Trophoblast cell (in vitro differentiated cells and primary cell): ENCODE results near the gene TNFAIP3.

Source experiments
- DNase-seq, 2 donors: peaks; one replicate each; pipeline ENCODE4 v3.0.0-alpha.2; 2016
- H2AFZ ChIP-seq: 2 replicates; pipeline ENCODE4 v1.6.1; 2013; ENCODE audit warnings: low read length, moderate library complexity, mild to moderate bottlenecking; ENCODE audit not compliant: insufficient read depth, poor library complexity
- H2AK5ac ChIP-seq: 2 replicates; pipeline ENCODE4 v1.6.1; 2013; ENCODE audit warnings: mild to moderate bottlenecking, low read length
- H2BK120ac ChIP-seq: 2 replicates; pipeline ENCODE4 v1.6.1; 2013; ENCODE audit warnings: low read length, mild to moderate bottlenecking, moderate library complexity; ENCODE audit not compliant: insufficient read depth, poor library complexity
- H2BK12ac ChIP-seq: 2 replicates; pipeline ENCODE4 v1.6.1; 2013; ENCODE audit warnings: mild to moderate bottlenecking, low read length, moderate library complexity
- H2BK5ac ChIP-seq: 2 replicates; pipeline ENCODE4 v1.6.1; 2013; ENCODE audit warnings: low read length, low read depth, moderate library complexity, mild to moderate bottlenecking; ENCODE audit not compliant: poor library complexity
- H3K14ac ChIP-seq: 2 replicates; pipeline ENCODE4 v1.6.1; 2013; ENCODE audit warnings: mild to moderate bottlenecking, low read length
- H3K18ac ChIP-seq: 2 replicates; pipeline ENCODE4 v1.6.1; 2013; ENCODE audit warnings: mild to moderate bottlenecking, low read length
- H3K23ac ChIP-seq: 2 replicates; pipeline ENCODE4 v1.6.1; 2013; ENCODE audit warnings: low read length
- H3K27ac ChIP-seq: 2 replicates; pipeline ENCODE4 v1.5.1; 2013; ENCODE audit warnings: low read depth, mild to moderate bottlenecking, inconsistent platforms, low read length, moderate library complexity
- H3K27me3 ChIP-seq: 2 replicates; pipeline ENCODE4 v1.6.1; 2013; ENCODE audit warnings: inconsistent platforms, mild to moderate bottlenecking, low read length, moderate library complexity; ENCODE audit not compliant: insufficient read depth
- H3K36me3 ChIP-seq, 2 experiments: 1 replicate in 1 of 2; 2 replicates in 1 of 2; pipeline ENCODE4 v1.6.1; 2013; ENCODE audit warnings: low read length in 2 of 2, mild to moderate bottlenecking in 2 of 2, moderate library complexity in 1 of 2; ENCODE audit not compliant: insufficient read depth in 2 of 2, control insufficient read depth in 1 of 2
- H3K4ac ChIP-seq: 2 replicates; pipeline ENCODE4 v1.6.1; 2013; ENCODE audit warnings: low read depth, mild to moderate bottlenecking, low read length, moderate library complexity
- H3K4me1 ChIP-seq, 2 experiments: 1 replicate in 1 of 2; 2 replicates in 1 of 2; pipeline ENCODE4 v1.6.1; 2013; ENCODE audit warnings: low read length in 2 of 2, mild to moderate bottlenecking in 2 of 2, moderate library complexity in 1 of 2; ENCODE audit not compliant: insufficient read depth in 2 of 2, control insufficient read depth in 1 of 2
- H3K4me2 ChIP-seq: 2 replicates; pipeline ENCODE4 v1.6.1; 2013; ENCODE audit warnings: inconsistent platforms, mild to moderate bottlenecking, low read length, moderate library complexity
- H3K4me3 ChIP-seq: 2 replicates; pipeline ENCODE4 v1.5.1; 2013; ENCODE audit warnings: mild to moderate bottlenecking, low read depth, low read length, inconsistent platforms
- H3K79me1 ChIP-seq: one replicate; pipeline ENCODE4 v1.6.1; 2013; ENCODE audit warnings: low read length
- H3K79me2 ChIP-seq: 2 replicates; pipeline ENCODE4 v1.6.1; 2013; ENCODE audit warnings: low read length, mild to moderate bottlenecking; ENCODE audit not compliant: control insufficient read depth, insufficient read depth, poor library complexity
- H3K9ac ChIP-seq: 2 replicates; pipeline ENCODE4 v1.6.1; 2013; ENCODE audit warnings: mild to moderate bottlenecking, low read length
- H3K9me3 ChIP-seq: 2 replicates; pipeline ENCODE4 v1.6.1; 2013; ENCODE audit warnings: low read depth, mild to moderate bottlenecking, control low read depth, inconsistent platforms, low read length; ENCODE audit not compliant: insufficient read depth
- H4K12ac ChIP-seq: 2 replicates; pipeline ENCODE4 v1.6.1; 2013; ENCODE audit warnings: low read depth, mild to moderate bottlenecking, low read length, moderate library complexity
- H4K8ac ChIP-seq: 2 replicates; pipeline ENCODE4 v1.6.1; 2013; ENCODE audit warnings: low read depth, mild to moderate bottlenecking, low read length, moderate library complexity
- H4K91ac ChIP-seq: one replicate; pipeline ENCODE4 v1.6.1; 2013; ENCODE audit warnings: low read depth, mild to moderate bottlenecking, low read length, moderate library complexity
- WGBS: extraction: QIAGEN DNeasy Blood & Tissue Kit; methylation state at CpG from one replicate; pipeline ENCODE4 v1.1.7; 2013; ENCODE audit warnings: missing lambda C conversion rate; ENCODE audit not compliant: insufficient read length, insufficient coverage; ENCODE audit errors: extremely low coverage; 5-methylcytosine and 5-hydroxymethylcytosine counted together

TNFAIP3 gene

DNA sequence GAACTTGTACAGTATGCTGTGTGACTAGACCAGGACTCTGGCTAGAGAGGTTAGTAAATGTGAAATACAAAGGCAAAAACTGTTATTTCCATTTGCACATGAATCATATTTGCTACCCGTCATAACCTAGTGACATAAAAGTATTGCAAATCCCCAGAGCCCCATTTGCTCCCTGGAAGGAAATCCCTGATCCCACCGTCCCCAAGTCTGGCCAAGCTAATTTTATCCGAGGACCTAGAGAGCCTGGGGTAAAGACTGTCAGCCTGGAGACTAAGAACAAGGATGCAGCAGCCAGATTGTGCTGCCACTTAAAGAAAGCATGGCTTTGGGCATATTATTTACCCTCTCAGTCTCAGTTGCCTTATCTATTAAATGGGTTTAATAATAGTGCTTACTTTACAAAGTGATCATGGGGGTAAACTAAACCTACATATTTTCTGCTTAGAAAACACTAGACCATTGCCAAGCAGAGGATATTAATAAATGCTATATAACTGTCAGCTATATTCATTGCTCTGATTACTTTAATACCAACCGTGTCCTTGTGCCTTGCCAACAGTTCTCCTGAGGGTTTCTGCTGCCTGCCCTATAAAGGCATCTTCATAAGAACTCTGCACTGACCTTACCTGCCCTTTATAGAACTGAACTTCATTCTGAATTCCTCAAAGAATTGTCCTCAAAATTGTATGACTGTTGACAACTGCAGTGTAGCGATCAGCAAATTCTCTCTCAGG is 16.9 kb upstream of the TNFAIP3 start:
- Histone ChIP-seq H3K14ac (no peak overlapping the region), H2BK120ac (no peak overlapping the region), H3K9ac (no peak overlapping the region), H4K8ac (no peak overlapping the region), H3K79me2 (no peaks in the 10 kb centered on the region), H4K12ac (no peak overlapping the region), H3K36me3 (no peaks in the 10 kb centered on the region), H3K4me3 (no peak overlapping the region), H3K27me3 (no peaks in the 10 kb centered on the region), H3K9me3 (no peaks in the 10 kb centered on the region), H3K4ac (no peak overlapping the region), H3K23ac (no peak overlapping the region), H2AFZ (no peak overlapping the region), H3K79me1 (no peaks in the 10 kb centered on the region), H4K91ac (no peak overlapping the region), H2AK5ac (no peak overlapping the region), H2BK12ac (no peak overlapping the region), H3K27ac (no peak overlapping the region), H3K4me2 (no peak overlapping the region), H2BK5ac (no peak overlapping the region), H3K18ac (no peak overlapping the region), H3K4me1 (peaks cover 1 to 3% of the 10 kb centered on the region in 2 experiments)
- no CpG with 5 or more reads among the region's 5 CpGs for WGBS
- DNase-seq: no peak

DNA sequence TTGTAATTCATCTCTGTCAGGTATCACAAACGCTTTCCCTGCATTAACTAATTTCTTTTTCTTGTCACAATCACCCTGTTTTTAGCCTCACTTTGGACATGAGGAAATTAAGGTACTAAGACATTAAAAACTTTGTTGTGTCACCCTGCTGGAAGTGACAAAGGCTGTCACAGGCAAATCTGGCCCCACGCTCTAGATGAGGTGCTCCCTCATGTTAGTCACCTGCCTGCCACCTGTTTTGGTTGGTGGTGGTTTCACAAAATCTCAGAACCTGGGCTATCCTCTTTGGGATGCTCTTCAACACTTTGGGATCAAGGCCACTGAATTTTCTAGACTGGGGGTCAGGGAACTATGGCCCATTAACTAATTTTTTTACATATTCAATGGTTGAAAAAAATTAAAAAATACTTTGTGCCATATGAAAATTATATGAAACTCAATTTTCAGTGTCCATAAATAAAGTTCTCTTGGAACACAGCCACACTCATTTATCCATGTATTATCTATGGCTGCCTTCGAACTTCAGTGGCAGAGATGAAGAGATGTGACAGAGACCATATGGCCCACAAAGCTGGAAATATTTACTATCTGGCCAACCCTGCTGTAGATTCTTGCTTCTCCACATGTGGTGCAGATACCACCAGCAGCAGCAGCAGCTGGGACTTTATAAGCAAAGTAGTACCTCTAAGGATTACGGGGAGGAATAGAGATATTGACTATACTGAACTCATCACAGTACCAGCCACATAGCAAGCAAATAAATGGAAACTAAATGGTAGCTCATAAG is 16.1 kb upstream of the TNFAIP3 start:
- H2BK5ac ChIP-seq: no peak overlapping the region
- H3K23ac ChIP-seq: no peak overlapping the region
- whole genome bisulfite sequencing: no CpG with 5 or more reads among the region's 4 CpGs
- no peak overlapping the region for H4K8ac ChIP-seq
- H4K91ac ChIP-seq: no peak overlapping the region
- no peak overlapping the region for H3K4me2 ChIP-seq
- no peak for DNase-seq
- H3K4ac ChIP-seq: no peak overlapping the region
- H3K79me2 ChIP-seq: no peaks in the 10 kb centered on the region
- no peak overlapping the region for H3K27ac ChIP-seq
- H3K79me1 ChIP-seq: no peaks in the 10 kb centered on the region
- no peaks in the 10 kb centered on the region for H3K27me3 ChIP-seq
- no peak overlapping the region for H2AFZ ChIP-seq
- H3K4me1 ChIP-seq: no peaks in the 10 kb centered on the region
- no peak overlapping the region for H3K9ac ChIP-seq
- no peak overlapping the region for H2BK12ac ChIP-seq
- H3K36me3 ChIP-seq: no peaks in the 10 kb centered on the region
- no peak overlapping the region for H2AK5ac ChIP-seq
- no peak overlapping the region for H3K4me3 ChIP-seq
- no peak overlapping the region for H2BK120ac ChIP-seq
- H3K14ac ChIP-seq: no peak overlapping the region
- H3K9me3 ChIP-seq: no peaks in the 10 kb centered on the region
- no peak overlapping the region for H3K18ac ChIP-seq
- H4K12ac ChIP-seq: no peak overlapping the region

DNA sequence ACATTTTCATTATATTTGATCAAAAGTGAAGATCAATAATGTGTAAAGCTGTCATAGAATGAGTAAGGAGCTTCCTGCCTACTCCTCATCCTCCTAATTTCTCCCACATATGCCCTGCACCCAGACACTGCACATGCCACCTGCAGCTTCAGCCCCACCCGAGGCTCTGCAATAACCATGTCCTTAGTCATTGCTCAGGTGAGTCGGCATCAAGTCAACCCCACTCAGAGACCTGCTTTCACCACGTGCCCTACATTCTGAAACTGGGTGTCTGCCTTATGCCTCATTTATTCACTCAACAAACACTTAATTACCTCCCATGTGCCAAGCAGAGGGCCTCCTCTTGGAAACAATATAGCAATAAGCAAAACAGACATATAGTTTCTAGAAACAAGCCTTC is 15.4 kb upstream of the TNFAIP3 start:
- no peak overlapping the region for H2AFZ ChIP-seq
- WGBS: no CpG with 5 or more reads among the region's 3 CpGs
- no peak overlapping the region for H3K4me2 ChIP-seq
- H2BK120ac ChIP-seq: no peak overlapping the region
- no peak overlapping the region for H2BK5ac ChIP-seq
- no peak overlapping the region for H4K12ac ChIP-seq
- H3K79me1 ChIP-seq: no peaks in the 10 kb centered on the region
- H2AK5ac ChIP-seq: no peak overlapping the region
- no peak overlapping the region for H2BK12ac ChIP-seq
- no peaks in the 10 kb centered on the region for H3K4me1 ChIP-seq
- no peaks in the 10 kb centered on the region for H3K27me3 ChIP-seq
- no peak overlapping the region for H3K9ac ChIP-seq
- H3K9me3 ChIP-seq: no peaks in the 10 kb centered on the region
- no peaks in the 10 kb centered on the region for H3K36me3 ChIP-seq
- no peak overlapping the region for H3K4ac ChIP-seq
- no peak overlapping the region for H3K14ac ChIP-seq
- no peak overlapping the region for H3K27ac ChIP-seq
- no peak overlapping the region for H3K23ac ChIP-seq
- no peak overlapping the region for H3K18ac ChIP-seq
- peak in 1 of 2 donors; percentile 41 for DNase-seq
- H3K4me3 ChIP-seq: no peak overlapping the region
- no peak overlapping the region for H4K91ac ChIP-seq
- no peaks in the 10 kb centered on the region for H3K79me2 ChIP-seq
- no peak overlapping the region for H4K8ac ChIP-seq

DNA sequence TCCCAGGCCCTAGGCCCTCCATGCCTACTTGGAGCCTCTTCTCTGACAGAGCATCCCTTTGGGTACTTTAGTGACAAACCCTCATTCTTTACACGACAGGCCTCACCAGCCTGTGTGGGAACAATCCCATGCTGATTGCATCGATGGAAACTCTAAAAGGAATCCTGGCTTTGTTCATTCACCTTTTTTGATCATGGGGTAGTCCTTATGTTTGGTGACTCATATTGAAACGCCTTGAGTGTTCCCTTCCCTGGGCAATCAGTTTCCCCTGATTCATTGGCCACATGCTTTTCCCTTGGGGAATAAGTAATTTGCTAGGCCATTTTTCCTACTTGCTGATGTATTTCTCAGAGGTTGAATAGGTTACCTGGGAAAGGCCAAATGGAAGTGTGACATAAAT is 14.7 kb upstream of the TNFAIP3 start:
- Histone ChIP-seq H2BK5ac (no peak overlapping the region), H2AK5ac (no peak overlapping the region), H3K27ac (no peak overlapping the region), H4K91ac (no peak overlapping the region), H3K4me1 (no peaks in the 10 kb centered on the region), H2BK120ac (no peak overlapping the region), H3K79me1 (no peaks in the 10 kb centered on the region), H3K4ac (no peak overlapping the region), H2AFZ (no peak overlapping the region), H3K18ac (no peak overlapping the region), H2BK12ac (no peak overlapping the region), H3K23ac (no peak overlapping the region), H3K36me3 (no peaks in the 10 kb centered on the region), H4K12ac (no peak overlapping the region), H3K27me3 (no peaks in the 10 kb centered on the region), H3K9me3 (no peaks in the 10 kb centered on the region), H4K8ac (no peak overlapping the region), H3K14ac (no peak overlapping the region), H3K9ac (no peak overlapping the region), H3K4me3 (no peak overlapping the region), H3K79me2 (no peaks in the 10 kb centered on the region), H3K4me2 (no peak overlapping the region)
- DNase-seq: no peak
- no CpG with 5 or more reads among the region's 3 CpGs for WGBS
